ENCODE measurements around the gene BCDIN3D. TPM values are rescaled to one million over a fixed set of nuclear protein-coding genes. Genes with fewer than 3 reads are reported as not detected.

The BCDIN3D gene
- total and polyA plus RNA-seq, 2 experiments from 2014 or later, result 3.5 to 5.6 TPM

DNA sequence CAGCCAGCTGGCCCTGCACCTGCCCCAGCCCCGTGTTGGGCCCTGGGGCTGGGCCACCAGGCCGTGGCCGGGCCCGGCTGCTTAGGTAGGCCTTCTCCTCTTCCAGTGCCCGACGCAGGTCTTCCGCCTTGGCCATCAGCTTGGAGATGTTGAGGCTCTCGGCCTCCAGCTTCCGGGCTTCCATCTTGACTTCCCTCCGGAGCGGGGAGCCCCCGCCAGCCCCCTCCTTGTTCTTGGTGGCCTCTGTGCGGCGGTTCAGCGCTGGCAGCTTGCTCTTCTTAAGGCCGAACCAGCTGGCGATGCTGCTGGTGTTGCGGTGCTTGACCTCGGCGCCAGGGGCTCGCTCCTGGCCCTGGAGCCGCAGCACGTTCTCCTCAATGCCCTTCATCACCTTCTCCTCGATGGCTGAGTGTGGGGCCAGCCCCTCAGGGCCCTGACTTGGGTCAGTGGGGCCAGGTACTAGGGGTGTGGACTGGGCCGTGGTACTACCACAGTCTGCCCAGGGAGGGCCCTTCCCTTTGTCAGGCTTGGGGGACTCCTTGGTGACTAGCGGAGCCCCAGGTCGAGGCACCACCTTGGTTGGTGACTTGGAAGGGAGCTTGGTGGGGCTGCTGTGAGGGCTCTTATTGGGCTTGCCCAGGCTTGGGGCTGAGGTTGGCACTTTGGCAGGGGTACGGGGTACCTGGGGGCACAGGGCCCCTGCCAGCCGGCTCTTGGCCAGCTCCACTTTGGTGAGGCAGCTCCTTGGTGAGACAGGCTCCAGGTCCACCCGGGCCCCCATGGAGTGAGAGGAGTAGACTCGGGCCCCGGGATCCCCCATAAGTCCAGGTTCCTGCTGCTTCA lies 47.9 kb downstream of the BCDIN3D start:
- no peaks in the 10 kb centered on the region for H3K36me3 ChIP-seq (replicated peaks; ENCODE audit: insufficient read depth, low read depth)

DNA sequence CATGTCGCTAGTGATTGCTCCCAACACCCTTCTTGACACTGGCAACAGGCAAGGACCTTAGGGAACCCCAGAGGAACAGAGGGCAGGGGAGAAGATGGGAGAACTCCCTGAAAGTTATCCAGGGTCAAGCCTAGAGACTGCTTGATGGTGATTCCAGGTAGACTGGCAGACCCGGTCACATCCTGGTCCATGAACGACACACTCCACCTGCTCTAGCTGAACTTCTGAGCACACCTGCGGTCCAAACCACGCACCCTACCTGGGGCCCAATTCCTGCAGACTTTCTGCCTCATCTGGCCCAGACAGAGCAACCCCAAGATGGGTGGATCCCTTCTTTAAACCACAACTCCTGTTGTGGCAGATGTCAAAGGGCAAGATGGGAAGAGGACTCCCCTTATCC lies 48.9 kb downstream of the BCDIN3D start:
- no peaks in the 10 kb centered on the region for H3K79me2 ChIP-seq
- H2AFZ ChIP-seq, result no peak overlapping the region
- H3K9me2 ChIP-seq (replicated peaks; ENCODE audit: insufficient read depth), result no peaks in the 10 kb centered on the region
- no peak for TF ChIP-seq EZH2 (IDR thresholded peaks at IDR 0.05; ENCODE audit: borderline replicate concordance)
- no peak for TF ChIP-seq EZH2phosphoT487 (IDR thresholded peaks at IDR 0.05; ENCODE audit: low read depth, severe bottlenecking, unreplicated experiment)
- TF ChIP-seq, protein P1, sequence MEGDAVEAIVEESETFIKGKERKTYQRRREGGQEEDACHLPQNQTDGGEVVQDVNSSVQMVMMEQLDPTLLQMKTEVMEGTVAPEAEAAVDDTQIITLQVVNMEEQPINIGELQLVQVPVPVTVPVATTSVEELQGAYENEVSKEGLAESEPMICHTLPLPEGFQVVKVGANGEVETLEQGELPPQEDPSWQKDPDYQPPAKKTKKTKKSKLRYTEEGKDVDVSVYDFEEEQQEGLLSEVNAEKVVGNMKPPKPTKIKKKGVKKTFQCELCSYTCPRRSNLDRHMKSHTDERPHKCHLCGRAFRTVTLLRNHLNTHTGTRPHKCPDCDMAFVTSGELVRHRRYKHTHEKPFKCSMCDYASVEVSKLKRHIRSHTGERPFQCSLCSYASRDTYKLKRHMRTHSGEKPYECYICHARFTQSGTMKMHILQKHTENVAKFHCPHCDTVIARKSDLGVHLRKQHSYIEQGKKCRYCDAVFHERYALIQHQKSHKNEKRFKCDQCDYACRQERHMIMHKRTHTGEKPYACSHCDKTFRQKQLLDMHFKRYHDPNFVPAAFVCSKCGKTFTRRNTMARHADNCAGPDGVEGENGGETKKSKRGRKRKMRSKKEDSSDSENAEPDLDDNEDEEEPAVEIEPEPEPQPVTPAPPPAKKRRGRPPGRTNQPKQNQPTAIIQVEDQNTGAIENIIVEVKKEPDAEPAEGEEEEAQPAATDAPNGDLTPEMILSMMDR (IDR thresholded peaks at IDR 0.05; ENCODE audit: poor library complexity), result no peak
- no peak overlapping the region for H3K4me3 ChIP-seq
- no peak overlapping the region for H3K4me2 ChIP-seq
- no peak for DNase-seq (ENCODE audit: low spot score)
- H4K20me1 ChIP-seq (ENCODE audit: insufficient read depth, poor library complexity, severe bottlenecking), result no peaks in the 10 kb centered on the region
- 97% methylated on average over 5 of the region's 5 CpGs for WGBS (ENCODE audit: low lambda C conversion rate, missing lambda C conversion rate)
- H3K36me3 ChIP-seq (replicated peaks; ENCODE audit: insufficient read depth, low read depth), result no peaks in the 10 kb centered on the region
- no peak overlapping the region for H3K27ac ChIP-seq
- no peaks in the 10 kb centered on the region for H3K27me3 ChIP-seq
- no peaks in the 10 kb centered on the region for H3K4me1 ChIP-seq (ENCODE audit: insufficient read depth)
- no peaks in the 10 kb centered on the region for H3K9me3 ChIP-seq (ENCODE audit: low read depth)

More for the DNA sequence above, 47.9 kb downstream of the BCDIN3D start:
- Histone ChIP-seq H3K79me2 (no peaks in the 10 kb centered on the region), H4K20me1 (ENCODE audit: insufficient read depth, poor library complexity, severe bottlenecking) (no peaks in the 10 kb centered on the region), H3K4me3 (no peak overlapping the region), H3K4me1 (ENCODE audit: insufficient read depth) (no peaks in the 10 kb centered on the region), H3K9me2 (replicated peaks; ENCODE audit: insufficient read depth) (no peaks in the 10 kb centered on the region), H3K27me3 (no peaks in the 10 kb centered on the region), H3K27ac (no peak overlapping the region), H3K9me3 (ENCODE audit: low read depth) (no peaks in the 10 kb centered on the region), H3K4me2 (no peak overlapping the region), H2AFZ (no peak overlapping the region)
- 96% methylated on average over 30 of the region's 32 CpGs for WGBS (ENCODE audit: low lambda C conversion rate, missing lambda C conversion rate)
- DNase-seq (ENCODE audit: low spot score), result no peak
- no peak for TF ChIP-seq EZH2phosphoT487 (IDR thresholded peaks at IDR 0.05; ENCODE audit: low read depth, severe bottlenecking, unreplicated experiment)

DNA sequence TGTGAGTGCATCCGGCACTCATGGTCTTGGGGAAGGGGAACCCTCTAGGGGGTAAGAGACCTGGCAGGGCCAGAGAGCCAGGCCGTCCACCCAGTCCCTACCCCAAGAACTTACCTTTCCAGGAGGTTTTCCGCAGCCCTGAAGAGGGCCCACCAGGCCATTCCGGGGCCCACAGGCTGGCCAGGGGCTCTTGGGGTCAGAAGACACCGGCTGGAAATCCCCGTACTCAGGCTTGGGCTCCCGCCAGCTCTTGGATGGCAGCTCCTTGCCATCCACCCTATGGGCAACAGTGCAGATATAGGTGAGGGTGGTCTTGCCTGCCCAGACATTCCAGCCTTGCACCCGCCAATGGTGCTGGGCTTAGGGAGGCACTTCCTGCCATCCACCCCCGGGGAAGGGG lies 49.3 kb downstream of the BCDIN3D start:
- no peaks in the 10 kb centered on the region for H4K20me1 ChIP-seq (ENCODE audit: insufficient read depth, poor library complexity, severe bottlenecking)
- 94% methylated on average over 9 of the region's 9 CpGs for WGBS (ENCODE audit: low lambda C conversion rate, missing lambda C conversion rate)
- no peak for DNase-seq (ENCODE audit: low spot score)
- no peaks in the 10 kb centered on the region for H3K36me3 ChIP-seq (replicated peaks; ENCODE audit: insufficient read depth, low read depth)
- no peaks in the 10 kb centered on the region for H3K9me3 ChIP-seq (ENCODE audit: low read depth)
- no peaks in the 10 kb centered on the region for H3K79me2 ChIP-seq
- H3K27ac ChIP-seq, result no peak overlapping the region
- H3K4me1 ChIP-seq (ENCODE audit: insufficient read depth), result no peaks in the 10 kb centered on the region
- H2AFZ ChIP-seq, result no peak overlapping the region
- TF ChIP-seq, protein P1 (IDR thresholded peaks at IDR 0.05; ENCODE audit: poor library complexity), result no peak
- TF ChIP-seq EZH2phosphoT487 (IDR thresholded peaks at IDR 0.05; ENCODE audit: low read depth, severe bottlenecking, unreplicated experiment) (no peak), EZH2 (IDR thresholded peaks at IDR 0.05; ENCODE audit: borderline replicate concordance) (no peak)
- H3K9me2 ChIP-seq (replicated peaks; ENCODE audit: insufficient read depth), result no peaks in the 10 kb centered on the region
- H3K4me3 ChIP-seq, result no peak overlapping the region
- no peak overlapping the region for H3K4me2 ChIP-seq
- H3K27me3 ChIP-seq, result no peaks in the 10 kb centered on the region

DNA sequence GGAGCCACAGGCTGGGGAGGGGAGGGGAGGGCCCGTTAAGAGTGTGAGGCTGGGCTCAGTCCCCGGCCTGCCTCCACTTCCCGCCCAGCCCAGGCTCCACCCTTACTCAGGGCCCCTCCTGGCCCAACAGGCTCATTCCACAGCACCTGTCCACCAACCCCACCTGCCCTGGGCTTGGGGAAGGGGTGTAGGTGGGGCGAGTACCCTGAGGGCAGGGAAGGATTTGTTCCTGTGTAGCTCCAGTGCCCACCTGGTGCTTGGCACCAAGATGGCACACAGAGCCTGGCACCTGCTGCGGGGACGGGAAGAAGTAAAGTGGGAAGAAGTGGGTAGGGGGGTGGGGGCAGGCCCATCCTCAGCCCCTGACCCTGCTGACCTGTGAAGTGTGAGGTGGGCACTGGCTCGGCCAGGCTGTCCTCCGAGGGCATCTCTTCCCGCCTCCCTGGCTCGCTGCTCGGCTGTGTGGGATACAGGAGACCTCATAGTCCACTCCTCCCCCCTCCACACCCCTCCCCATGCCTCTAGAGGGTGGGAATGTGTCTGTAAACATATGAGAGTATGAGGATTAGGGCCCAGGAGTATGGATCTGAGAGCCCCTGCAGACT lies 49.8 kb downstream of the BCDIN3D start:
- 85% methylated on average over 7 of the region's 11 CpGs for WGBS (ENCODE audit: low lambda C conversion rate, missing lambda C conversion rate)

More for the DNA sequence above, 49.8 kb downstream of the BCDIN3D start:
- Histone ChIP-seq H4K20me1 (ENCODE audit: insufficient read depth, poor library complexity, severe bottlenecking) (no peaks in the 10 kb centered on the region), H2AFZ (no peak overlapping the region), H3K27me3 (no peaks in the 10 kb centered on the region), H3K9me3 (ENCODE audit: low read depth) (no peaks in the 10 kb centered on the region), H3K27ac (no peak overlapping the region), H3K4me3 (no peak overlapping the region), H3K4me1 (ENCODE audit: insufficient read depth) (no peaks in the 10 kb centered on the region), H3K36me3 (replicated peaks; ENCODE audit: insufficient read depth, low read depth) (no peaks in the 10 kb centered on the region), H3K9me2 (replicated peaks; ENCODE audit: insufficient read depth) (no peaks in the 10 kb centered on the region), H3K4me2 (no peak overlapping the region), H3K79me2 (no peaks in the 10 kb centered on the region)
- TF ChIP-seq EZH2phosphoT487 (IDR thresholded peaks at IDR 0.05; ENCODE audit: low read depth, severe bottlenecking, unreplicated experiment), result no peak
- no peak for DNase-seq (ENCODE audit: low spot score)

Measured in hepatocyte (in vitro differentiated cells).